HepG2 (cell line): ENCODE data around the gene COA7. TPM values are rescaled to one million over a fixed set of nuclear protein-coding genes. Genes with fewer than 3 reads are reported as not detected.

Experiments
- ARNTL ChIP-seq: sonication (generic); formaldehyde crosslinking; IDR thresholded peaks from 2 replicates; pipeline ENCODE4 v1.4.0; 2020; ENCODE audit warnings: mild to moderate bottlenecking, missing genetic modification reagents
- ATF1 ChIP-seq: IDR thresholded peaks from 2 replicates; pipeline ENCODE4 v1.6.1; 2016; ENCODE audit warnings: mild to moderate bottlenecking, control low read depth
- DZIP1 ChIP-seq: sonication (generic); formaldehyde crosslinking; IDR thresholded peaks from 2 replicates; pipeline ENCODE4 v1.5.0; 2020; ENCODE audit warnings: mild to moderate bottlenecking, missing genetic modification reagents
- EP300 ChIP-seq, 3 experiments: sonication (generic) in 1 of 3; formaldehyde crosslinking in 1 of 3; IDR thresholded peaks; 2 replicates each; pipeline versions ENCODE4 v1.5.1 to v1.6.1; 2011 to 2020; ENCODE audit warnings: low read depth in 2 of 3, low read length in 2 of 3, borderline replicate concordance in 1 of 3, improper control_type of control experiment in 1 of 3, mild to moderate bottlenecking in 1 of 3, missing genetic modification reagents in 1 of 3, moderate library complexity in 1 of 3
- GATAD2A ChIP-seq: IDR thresholded peaks from 2 replicates; pipeline ENCODE4 v1.6.1; 2016
- HBP1 ChIP-seq: IDR thresholded peaks from 2 replicates; pipeline ENCODE4 v1.6.1; 2016; ENCODE audit warnings: low read depth, control low read depth
- IKZF5 ChIP-seq: IDR thresholded peaks from 2 replicates; pipeline ENCODE4 v1.6.1; 2018; ENCODE audit warnings: missing genetic modification reagents, mild to moderate bottlenecking, missing compliant biosample characterization
- KLF11 ChIP-seq: IDR thresholded peaks from 2 replicates; pipeline ENCODE4 v1.6.1; 2016; ENCODE audit warnings: missing compliant biosample characterization
- MYNN ChIP-seq: sonication (generic); formaldehyde crosslinking; IDR thresholded peaks from 2 replicates; pipeline ENCODE4 v1.4.0; 2020; ENCODE audit warnings: mild to moderate bottlenecking, low read depth, missing genetic modification reagents
- ZKSCAN8 ChIP-seq: IDR thresholded peaks from 2 replicates; pipeline ENCODE4 v1.6.1; 2016; ENCODE audit warnings: borderline replicate concordance, missing genetic modification reagents, missing compliant biosample characterization
- ZNF276 ChIP-seq: sonication (generic); formaldehyde crosslinking; IDR thresholded peaks from 2 replicates; pipeline ENCODE4 v1.4.0; 2020; ENCODE audit warnings: mild to moderate bottlenecking, low read depth, missing genetic modification reagents
- ZNF451 ChIP-seq: sonication (generic); formaldehyde crosslinking; IDR thresholded peaks from 2 replicates; pipeline ENCODE4 v1.5.0; 2020; ENCODE audit warnings: mild to moderate bottlenecking, missing genetic modification reagents
- ZNF513 ChIP-seq: sonication (generic); formaldehyde crosslinking; conservative IDR thresholded peaks from 2 replicates; pipeline ENCODE4 v1.5.0; 2020; ENCODE audit warnings: missing genetic modification reagents
- ZNF562 ChIP-seq: sonication (generic); formaldehyde crosslinking; IDR thresholded peaks from 2 replicates; pipeline ENCODE4 v1.8.0; 2022; ENCODE audit warnings: missing genetic modification reagents, borderline replicate concordance
- ZNF691 ChIP-seq: sonication (generic); formaldehyde crosslinking; IDR thresholded peaks from 2 replicates; pipeline ENCODE4 v1.4.0; 2020; ENCODE audit warnings: missing genetic modification reagents, low read depth, mild to moderate bottlenecking, borderline replicate concordance
- ZNF782 ChIP-seq: sonication (generic); formaldehyde crosslinking; IDR thresholded peaks from 2 replicates; pipeline ENCODE4 v1.4.0; 2020; ENCODE audit warnings: missing genetic modification reagents, mild to moderate bottlenecking, borderline replicate concordance
- ZSCAN12 ChIP-seq: sonication (generic); formaldehyde crosslinking; IDR thresholded peaks from 2 replicates; pipeline ENCODE4 v1.9.0; 2021; ENCODE audit warnings: mild to moderate bottlenecking, missing genetic modification reagents
- polyA plus RNA-seq, 8 experiments: library from polyadenylated mRNA; depleted of rRNA in 3 of 8; stranded (reverse) in 7 of 8; unstranded in 1 of 8; fragments of >200 nt; fragmentation: Illumina TruSeq in 4 of 8; extraction: Trizol in 4 of 8; gene quantifications; 2 replicates each; pipeline versions ENCODE4 v1.2.1 to v1.2.3, GENCODE V29; 2011 to 2016; ENCODE audit warnings: low read depth in 4 of 8, missing spikeins in 1 of 8, mixed read lengths in 1 of 8; ENCODE audit not compliant: insufficient read depth in 1 of 8
- total RNA-seq, 5 experiments: library from RNA; depleted of rRNA; stranded (reverse); fragments of >200 nt; fragmentation: Illumina TruSeq; extraction: Trizol; gene quantifications; 2 replicates each; pipeline ENCODE4 v1.2.3, GENCODE V29; 2016; ENCODE audit warnings: low read depth in 1 of 5

The COA7 gene
- total and polyA plus RNA-seq, 2 of the 13 experiments (the other 11 are each of a cell fraction or from before 2014, with no cell fraction given) = 12.3 to 30.4 TPM

GRCh38 chr1:52702886-52703787 is 5.0 kb upstream of the COA7 start (continued):
- TF ChIP-seq GATAD2A (CRISPR knock-in tag) (peak; percentile 70), DZIP1 (CRISPR knock-in tag) (0 out of 2 replicates have a peak, but pooled peaks have one; percentile 18), MYNN (CRISPR knock-in tag) (0 out of 2 replicates have a peak, but pooled peaks have one; percentile 48), ATF1 (peak; percentile 75), ARNTL (CRISPR knock-in tag) (peak; percentile 96), ZNF276 (peak; percentile 94; the same call in 1 of the 2 replicates), ZSCAN12 (CRISPR knock-in tag) (no peak), ZNF451 (CRISPR knock-in tag) (peak; percentile 82; the same call in 1 of the 2 replicates), ZNF562 (CRISPR knock-in tag) (no peak), EP300 (IDR thresholded peaks at IDR 0.05; ENCODE audit: low read depth in 2 of 2, low read length in 2 of 2) (peak in 1 of 2 experiments; percentile 31; a peak in 1 of 4 replicates), EP300 (CRISPR knock-in tag; IDR thresholded peaks at IDR 0.05; ENCODE audit: borderline replicate concordance) (peak; percentile 33; the same call in 1 of the 2 replicates), ZNF513 (no peak), IKZF5 (CRISPR knock-in tag) (peak; percentile 73), HBP1 (CRISPR knock-in tag) (peak; percentile 88; the same call in 1 of the 2 replicates), ZNF691 (peak; percentile 82; the same call in 1 of the 2 replicates), KLF11 (CRISPR knock-in tag) (0 out of 2 replicates have a peak, but pooled peaks have one; percentile 25), ZNF782 (peak; percentile 94; the same call in 1 of the 2 replicates), ZKSCAN8 (CRISPR knock-in tag) (peak; percentile 35; the same call in 1 of the 2 replicates)
